Spleen (tissue), 7 donors: ENCODE results near the gene ANKRD13A.

Experiments used
- POLR2A ChIP-seq, 3 donors: fragments of 450-650 bp; IDR thresholded peaks; one replicate each; pipeline ENCODE4 v1.5.1; 2017; ENCODE audit warnings: antibody characterized with exemption in 3 of 3, mild to moderate bottlenecking in 1 of 3
- POLR2AphosphoS5 ChIP-seq, 3 donors: sonication (generic); formaldehyde crosslinking; IDR thresholded peaks; one replicate each; pipeline ENCODE4 v1.5.1; 2017; ENCODE audit warnings: antibody characterized with exemption in 3 of 3
- TF ChIP-seq, protein P1 (sequence below), 11 experiments: fragments of 200-600 bp in 7 of 11; fragments of 450-650 bp in 4 of 11; sonication (generic) in 4 of 11; IDR thresholded peaks in 8 of 11; conservative IDR thresholded peaks in 3 of 11; 1 replicate in 7 of 11; 2 replicates in 4 of 11; pipeline versions ENCODE4 v1.4.0 to v1.8.0; 2016 to 2021; ENCODE audit warnings: antibody characterized with exemption in 11 of 11, inconsistent platforms in 4 of 11, mild to moderate bottlenecking in 1 of 11
- donor health status: DM: no; HTN: no; CAD: no; lungs with moderate emphysema.
- donor health status: DM: no; HTN: no; CAD: no.
- donor health status: DM: no; HTN: no; CAD: no.

DNA sequence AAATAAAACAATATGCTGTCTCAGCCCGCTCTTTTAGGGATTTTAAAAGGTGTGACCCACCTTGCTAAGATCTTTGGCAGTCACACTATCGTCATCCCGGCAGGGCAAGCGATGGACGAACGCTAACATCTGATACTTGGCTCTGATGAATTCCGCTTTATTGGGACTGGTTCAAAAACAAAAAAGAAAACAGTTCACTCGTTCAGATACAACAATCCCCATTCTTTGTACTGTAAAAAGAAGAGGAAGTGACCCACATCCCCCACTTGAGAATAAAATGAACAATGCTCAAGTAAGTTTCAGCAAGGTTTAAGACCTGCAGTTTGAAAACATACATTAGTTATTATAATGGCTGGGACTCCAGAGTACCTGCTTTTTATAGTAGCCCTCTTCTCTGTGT, 10.3 kb upstream of the ANKRD13A start:
- TF ChIP-seq POLR2A (IDR thresholded peaks at IDR 0.05) (no peak), POLR2AphosphoS5 (IDR thresholded peaks at IDR 0.05) (no peak)
- TF ChIP-seq, protein P1, sequence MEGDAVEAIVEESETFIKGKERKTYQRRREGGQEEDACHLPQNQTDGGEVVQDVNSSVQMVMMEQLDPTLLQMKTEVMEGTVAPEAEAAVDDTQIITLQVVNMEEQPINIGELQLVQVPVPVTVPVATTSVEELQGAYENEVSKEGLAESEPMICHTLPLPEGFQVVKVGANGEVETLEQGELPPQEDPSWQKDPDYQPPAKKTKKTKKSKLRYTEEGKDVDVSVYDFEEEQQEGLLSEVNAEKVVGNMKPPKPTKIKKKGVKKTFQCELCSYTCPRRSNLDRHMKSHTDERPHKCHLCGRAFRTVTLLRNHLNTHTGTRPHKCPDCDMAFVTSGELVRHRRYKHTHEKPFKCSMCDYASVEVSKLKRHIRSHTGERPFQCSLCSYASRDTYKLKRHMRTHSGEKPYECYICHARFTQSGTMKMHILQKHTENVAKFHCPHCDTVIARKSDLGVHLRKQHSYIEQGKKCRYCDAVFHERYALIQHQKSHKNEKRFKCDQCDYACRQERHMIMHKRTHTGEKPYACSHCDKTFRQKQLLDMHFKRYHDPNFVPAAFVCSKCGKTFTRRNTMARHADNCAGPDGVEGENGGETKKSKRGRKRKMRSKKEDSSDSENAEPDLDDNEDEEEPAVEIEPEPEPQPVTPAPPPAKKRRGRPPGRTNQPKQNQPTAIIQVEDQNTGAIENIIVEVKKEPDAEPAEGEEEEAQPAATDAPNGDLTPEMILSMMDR (IDR thresholded peaks at IDR 0.05 in 8 of 11, conservative IDR thresholded peaks at IDR 0.05 in 3 of 11) = no peak
